ENCODE results near the gene FADS3.

- TF ChIP-seq CTCF (conservative IDR thresholded peaks at IDR 0.05 in 1 of 2, IDR thresholded peaks at IDR 0.05 in 1 of 2; ENCODE audit: low read depth in 1 of 2, low read length in 2 of 2) (no peak), EZH2 (IDR thresholded peaks at IDR 0.05; ENCODE audit: low read length, missing control alignments) (no peak)
Measured at GRCh38 chr11:61901397-61901796, 10.1 kb upstream of the FADS3 start.

All from fibroblast of lung (primary cell).